ENCODE results near the gene TAX1BP1.

TAX1BP1 gene

DNA sequence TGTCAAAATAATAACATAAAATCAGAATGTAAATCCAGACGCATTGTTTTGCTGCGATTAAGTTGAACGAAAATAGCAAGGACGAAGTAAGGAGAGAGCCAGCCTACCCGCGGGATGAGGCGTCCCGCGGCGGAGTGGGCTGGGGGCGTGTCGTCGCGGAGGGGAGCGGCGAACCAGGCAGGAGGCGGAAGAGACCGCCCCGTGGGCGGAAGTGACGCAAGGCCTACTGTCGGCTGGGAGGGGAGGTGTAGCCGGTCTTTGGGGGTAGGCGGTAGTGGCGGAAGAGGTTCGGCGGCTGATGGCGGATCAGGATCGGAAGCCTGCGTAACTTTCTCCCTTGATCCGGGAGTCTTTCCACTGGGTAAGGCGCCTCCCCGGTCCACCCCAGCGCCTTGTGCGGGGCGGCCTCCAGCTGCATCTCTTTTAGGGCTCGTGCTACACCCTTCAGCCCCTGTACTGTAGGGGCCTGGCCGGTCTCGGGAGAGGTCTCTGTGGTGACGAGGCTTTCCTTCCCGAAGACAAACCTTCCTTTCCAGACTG, at the start of gene TAX1BP1:
TSS of gene TAX1BP1 (plus strand) at position 254 of the 540 bp plus-strand sequence. CDS start 8,363 bp downstream, outside the sequence.
- DNase-seq = peak; percentile 94 to 95

DNA sequence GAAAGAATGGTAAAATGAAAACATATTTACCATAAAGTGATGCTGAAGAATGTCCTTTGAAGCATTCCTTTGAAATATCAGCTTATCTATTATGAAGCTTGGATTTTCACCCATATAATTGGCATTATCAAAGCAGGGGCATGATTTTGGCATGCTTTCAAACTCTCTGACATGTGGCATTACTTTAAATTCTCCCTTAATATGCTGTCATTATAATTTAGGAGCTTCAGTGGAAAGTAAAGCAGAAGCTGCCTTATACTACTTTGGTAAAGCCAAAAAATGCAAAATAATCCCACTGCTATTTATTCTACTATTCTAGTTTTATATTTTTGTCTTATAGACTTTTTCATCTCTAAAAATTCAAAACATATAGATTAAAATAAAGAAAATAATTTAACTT, 49.3 kb upstream of the TAX1BP1 start:
- no peak for DNase-seq

DNA sequence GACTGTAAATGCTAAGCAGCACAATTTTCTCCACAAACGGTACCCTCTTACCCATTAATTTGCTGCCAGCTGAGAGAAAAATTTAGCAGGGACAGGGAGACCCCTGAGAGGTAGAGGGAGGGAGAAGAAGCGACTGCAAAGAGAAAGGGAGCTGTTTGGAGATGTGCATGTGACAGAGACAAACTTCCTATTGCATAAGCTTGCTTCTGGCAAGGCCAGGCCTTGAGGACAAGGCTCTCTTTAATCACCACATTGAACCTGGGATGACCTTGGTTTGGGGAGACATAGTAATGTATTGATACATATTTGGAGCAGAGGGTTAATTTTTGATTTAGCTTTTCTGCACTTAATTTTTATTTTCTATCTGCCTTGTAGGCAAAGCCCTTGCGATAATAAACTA, 46.2 kb upstream of the TAX1BP1 start:
- DNase-seq = no peak

DNA sequence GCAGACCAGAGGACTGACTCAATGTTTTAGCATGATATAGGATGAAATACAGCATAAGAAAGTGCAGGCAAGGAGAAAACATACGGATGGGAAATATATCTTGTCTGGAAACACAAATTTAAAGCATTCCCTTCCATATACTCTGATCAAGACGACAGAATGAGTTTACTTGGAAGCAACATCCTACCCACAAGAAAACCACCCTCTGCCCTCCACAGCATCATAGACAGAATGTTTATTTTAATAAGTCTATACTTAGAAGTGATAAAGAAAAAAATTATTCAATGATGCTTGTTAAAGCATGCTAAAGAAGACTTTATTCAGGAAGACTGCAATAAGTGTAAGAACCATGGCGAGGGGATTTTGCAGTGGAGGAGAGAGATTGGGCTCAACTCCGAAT, 44.9 kb upstream of the TAX1BP1 start:
- DNase-seq = no peak

DNA sequence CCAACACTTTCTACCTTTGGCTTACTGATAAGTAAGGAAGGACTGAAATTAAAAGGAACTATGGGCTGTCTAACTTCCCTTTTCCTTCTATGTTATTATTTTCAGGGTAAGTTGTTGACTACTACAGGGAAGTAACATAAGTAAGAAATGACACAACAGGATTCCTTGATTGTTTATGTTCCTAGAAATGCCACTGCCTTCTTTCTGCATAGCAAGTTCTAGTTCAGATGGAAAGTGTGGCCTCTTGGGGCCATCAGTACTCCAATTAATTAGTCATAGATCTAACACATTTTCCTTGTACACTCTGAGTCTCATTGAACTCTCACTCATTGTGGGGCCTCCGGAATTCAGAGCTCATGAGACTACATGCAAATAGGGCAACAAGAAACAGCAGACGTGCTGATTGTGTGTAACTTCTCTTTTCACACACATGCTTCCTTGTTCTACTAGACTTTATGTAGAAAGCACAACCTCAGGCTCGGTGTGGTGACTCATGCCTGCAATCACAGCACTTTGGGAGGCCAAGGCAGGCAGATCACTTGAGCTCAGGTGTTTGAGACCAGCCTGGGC, 42.0 kb upstream of the TAX1BP1 start:
- peak; percentile 2 to 57 for DNase-seq

DNA sequence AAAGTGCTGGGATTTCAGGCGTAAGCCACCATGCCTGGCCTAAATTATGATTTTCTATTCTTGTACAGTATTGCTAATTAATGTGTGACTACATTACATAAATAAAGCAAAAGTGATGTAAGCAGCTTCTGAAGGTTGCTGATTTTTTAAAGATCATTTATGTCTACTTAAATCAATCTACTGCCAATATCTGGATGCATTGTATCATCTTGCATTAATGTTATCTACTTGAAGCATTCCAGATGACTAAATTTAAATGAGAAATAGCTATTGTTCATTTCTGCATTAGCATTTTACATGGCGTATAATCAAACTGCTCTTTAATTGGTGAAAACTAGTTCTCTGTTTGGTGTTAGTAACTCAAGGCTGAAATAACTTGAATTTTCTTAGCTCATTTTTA, 40.2 kb upstream of the TAX1BP1 start:
- no peak for DNase-seq

DNA sequence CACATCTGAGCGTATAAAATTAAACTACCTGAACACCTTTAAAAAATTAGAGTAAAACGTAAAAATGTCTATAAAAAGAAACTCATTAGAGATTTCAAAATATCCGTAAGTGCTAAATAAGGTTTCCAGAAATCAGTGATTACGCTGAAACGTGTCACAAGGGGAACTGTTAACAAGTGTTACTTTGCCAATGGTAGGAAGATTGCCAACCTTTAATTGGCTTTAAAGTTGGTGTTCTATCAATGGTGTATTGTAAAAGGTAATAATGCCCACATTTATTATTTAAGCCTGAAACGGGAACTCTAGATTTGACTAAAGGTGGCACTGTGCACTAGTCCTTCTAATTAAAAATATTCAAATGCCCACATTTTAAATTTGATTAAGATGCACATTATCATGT, 39.5 kb upstream of the TAX1BP1 start:
- DNase-seq = no peak

DNA sequence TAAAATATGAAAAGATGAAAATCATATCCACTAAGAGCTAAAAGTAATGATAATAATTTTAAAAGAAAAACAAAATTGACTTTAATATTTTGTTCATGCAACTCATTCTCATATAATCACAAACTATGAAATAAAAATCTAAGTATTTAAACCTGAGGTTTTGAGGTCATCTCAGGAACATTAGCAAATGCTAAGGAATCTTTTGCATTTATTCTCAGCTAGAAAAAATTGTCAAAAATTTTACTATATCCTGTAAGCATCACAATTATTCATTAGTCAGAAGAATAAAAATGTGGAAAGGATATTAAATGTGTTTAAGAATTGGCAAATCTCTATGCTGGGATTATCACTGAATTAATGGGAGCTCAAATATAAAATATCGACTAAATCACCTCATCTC, 36.8 kb upstream of the TAX1BP1 start:
- no peak for DNase-seq

DNA sequence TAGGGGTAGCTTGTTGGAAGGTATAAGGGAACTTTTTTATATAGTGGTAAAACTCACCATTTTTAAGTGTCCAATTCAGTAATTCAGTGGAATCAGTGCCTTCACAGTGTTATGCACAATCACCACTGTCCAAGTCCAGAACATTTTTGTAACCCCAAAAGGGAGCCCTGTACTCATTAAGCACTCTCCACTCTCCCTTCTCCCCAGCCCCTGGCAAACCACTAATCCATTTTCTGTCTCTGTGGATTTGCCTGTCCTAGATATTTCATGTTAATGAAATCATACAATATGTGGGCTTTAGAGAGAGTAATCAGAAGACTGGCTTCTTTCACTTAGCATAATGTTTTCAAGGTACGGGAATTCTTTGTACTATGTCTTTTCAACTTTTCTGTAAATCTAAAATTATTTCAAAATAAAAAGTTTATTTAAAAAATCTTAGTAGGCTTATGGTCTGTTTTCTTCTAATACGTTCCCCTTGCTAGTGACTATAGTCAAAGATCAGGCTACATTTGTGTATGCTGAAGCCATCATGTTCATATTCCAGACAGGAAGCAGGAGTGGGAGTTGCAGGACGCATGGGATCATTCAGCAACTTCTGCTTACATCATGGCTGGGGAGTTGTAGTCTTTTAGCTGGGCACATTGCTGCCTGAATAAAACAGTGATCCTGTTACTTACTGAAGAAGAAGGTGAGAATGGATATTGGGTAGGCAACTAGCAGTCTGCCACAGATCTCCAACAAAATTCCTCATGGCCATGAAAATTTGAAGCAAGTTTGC, 35.4 kb upstream of the TAX1BP1 start:
- no peak for DNase-seq

DNA sequence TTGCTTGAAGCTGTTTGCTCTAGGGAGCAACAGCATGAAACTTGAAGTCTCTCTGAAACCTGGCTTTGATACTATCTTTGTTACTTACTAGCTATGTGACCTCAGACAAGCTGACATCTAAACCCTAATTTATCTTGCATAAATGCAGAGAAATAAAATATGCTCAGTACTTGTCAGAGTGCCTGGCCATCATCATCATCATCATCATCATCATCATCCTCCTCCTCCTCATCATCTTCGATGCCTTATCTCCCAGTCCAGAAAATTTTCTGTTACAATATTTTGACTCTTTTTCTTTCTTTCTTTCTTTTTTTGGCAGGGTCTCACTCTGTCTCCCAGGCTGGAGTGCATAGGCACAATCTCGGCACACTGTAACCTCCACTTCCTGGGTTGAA, 34.8 kb upstream of the TAX1BP1 start:
- no peak for DNase-seq

DNA sequence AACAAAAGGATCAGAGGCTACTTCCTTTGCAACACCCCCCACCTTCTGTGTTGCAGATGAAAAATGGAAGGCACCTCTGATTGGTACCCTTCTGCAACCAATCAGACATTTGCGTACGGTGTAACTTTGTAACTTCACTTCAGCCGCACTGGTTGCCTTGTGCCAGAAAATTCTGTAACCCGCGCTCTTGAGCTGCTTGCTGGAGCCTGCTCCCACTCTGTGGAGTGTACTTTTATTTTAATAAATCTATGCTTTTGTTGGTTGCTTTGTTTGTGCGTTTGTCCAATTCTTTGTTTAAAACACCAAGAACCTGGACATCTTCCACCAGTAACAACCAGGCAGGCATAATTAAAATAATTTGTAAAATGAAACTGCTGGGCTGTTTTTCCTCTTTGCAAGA, 31.5 kb upstream of the TAX1BP1 start:
- no peak for DNase-seq

DNA sequence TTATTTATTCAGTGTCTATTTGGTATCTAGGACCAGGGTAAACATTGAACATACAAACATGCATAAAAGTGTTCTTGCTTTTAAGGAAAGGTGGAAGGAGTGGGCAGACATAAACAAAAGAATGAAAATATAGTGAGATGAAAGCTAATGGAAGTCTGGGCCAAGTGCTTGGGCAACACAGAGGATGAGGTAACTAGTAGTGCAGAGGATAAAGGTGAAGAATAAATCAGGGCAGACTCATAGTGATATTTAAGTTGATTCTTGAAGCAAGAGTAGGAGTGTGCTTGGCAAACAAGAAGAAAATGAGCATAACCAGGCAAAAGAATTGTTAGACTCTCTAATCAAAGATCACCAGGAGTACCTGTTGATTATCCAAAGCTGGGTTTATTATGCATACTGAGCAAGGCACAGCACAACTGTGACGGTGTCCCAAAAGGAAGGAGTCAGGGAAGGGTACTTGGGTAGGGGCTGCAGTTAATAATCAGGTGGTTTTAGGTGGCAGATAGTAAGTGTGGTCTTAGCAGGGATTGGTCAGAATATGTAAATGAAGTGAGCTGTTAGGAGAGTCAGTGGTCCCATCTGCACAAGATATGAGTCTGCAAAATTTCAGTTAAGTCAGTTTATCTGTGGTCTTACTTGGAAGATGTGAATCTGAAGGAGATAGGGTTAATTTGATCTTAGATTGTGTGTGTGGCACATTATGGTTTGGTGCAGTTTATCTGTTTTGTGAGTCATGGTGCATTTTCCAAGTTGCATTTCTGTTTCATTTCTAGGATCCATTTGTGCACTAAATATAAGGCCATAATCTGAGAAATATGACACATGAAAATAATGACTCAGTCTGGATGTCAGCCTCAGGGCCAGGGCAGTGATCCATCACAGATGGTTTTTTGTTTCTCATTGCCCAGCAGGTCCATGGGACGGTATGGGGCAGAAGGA, 30.6 kb upstream of the TAX1BP1 start:
- no peak for DNase-seq

DNA sequence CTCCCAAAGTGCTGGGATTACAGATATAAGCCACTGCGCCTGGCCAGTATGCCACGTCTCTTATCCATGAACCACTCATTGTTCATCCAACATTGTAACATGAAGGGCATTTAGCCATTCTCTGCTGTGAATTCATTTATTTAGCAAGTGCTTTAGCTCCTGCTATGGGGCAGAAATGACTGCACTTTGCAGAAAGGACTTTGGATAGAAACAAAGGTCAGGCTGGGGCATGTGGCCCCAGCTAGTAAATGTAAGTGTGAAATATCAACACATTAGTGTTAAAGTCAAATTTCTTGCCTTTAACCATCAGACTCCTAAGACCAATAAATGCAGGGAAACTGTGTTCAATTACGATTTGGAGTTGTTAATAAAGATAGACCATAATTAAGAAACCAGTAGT, 27.7 kb upstream of the TAX1BP1 start:
- no peak for DNase-seq

DNA sequence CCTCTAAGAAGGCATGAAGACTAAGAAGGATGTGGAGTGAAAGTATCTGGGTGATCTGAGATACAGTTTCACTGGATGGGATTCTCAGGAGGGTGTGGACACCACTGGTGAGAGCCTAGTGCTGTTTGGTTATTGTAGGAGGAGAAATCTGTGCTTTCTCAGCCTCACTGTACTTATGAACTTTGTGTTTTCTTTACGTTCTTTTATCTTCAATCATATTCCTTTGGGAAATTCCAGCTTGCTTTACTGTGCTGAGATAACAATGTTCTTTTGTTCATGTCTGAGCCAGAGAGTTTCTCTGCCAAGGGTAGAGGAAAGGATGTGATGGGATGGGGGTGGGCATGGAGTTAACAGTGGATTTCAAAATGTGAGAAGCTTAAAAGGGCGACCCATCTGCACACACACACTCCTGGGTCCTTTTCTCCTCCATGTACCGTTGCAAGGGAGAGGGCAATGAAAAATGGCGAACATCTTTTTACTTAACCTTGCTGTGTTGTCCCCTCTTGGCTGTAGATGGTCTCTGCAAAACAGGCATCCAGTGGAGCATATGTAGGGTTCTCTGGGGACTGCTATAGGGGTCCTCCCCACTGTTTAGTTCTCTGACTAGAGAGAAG, 25.0 kb upstream of the TAX1BP1 start:
- no peak for DNase-seq

DNA sequence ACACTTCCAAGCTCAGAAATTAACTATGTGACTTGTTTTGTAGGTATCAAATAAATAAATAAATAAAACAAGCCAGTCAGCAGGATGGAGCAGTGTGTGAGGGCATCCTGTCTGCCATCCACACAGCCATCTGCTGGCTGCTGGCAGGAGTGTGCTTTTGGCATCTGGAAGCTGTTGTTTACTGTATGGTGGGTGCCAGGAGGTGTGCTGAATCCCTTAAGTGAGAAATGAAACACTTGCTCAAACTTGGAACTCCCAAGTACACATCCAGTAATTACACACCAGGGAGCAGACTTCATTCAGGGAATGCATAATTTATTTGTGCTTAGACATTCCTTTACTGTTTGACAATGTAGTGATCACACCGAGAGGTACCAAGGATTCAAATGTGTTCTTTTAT, 16.9 kb upstream of the TAX1BP1 start:
- no peak for DNase-seq

DNA sequence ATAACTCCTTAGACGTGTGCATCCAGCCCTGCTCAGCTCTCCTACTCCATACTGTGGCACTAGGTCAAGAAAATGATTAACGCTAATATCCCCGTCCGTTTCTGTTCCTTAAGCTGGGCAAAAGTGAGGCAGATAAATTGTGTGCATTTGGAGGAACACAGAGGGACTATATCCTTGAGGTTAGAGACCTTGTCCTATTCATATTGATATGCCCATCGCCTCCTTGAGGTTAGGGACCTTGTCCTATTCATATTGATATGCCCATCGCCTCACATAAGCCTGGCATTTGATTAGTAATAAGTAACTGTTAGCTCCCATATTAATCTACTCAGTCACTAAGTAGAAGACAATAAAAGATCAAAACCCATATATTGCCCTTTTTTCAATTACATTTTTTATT, 12.9 kb upstream of the TAX1BP1 start:
- DNase-seq = no peak

DNA sequence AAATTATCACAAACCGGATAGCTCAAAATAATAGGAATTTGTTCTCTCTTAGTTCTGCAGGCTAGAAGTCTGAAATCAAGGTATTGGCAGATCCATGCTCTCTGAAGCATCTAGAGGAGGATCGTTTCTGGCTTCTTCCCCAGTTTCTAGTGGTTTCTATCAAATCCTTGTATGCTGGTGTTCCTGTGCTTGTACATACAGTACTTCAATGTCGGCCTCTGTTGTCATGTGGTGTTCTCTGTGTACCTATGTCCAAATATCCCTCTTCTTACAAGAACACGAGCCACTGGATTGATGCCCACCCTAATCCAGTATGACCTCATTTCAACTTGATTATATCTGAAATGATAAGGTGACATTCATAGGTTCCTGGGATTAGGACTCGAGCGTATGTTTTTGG, 9.8 kb upstream of the TAX1BP1 start:
- DNase-seq = no peak

DNA sequence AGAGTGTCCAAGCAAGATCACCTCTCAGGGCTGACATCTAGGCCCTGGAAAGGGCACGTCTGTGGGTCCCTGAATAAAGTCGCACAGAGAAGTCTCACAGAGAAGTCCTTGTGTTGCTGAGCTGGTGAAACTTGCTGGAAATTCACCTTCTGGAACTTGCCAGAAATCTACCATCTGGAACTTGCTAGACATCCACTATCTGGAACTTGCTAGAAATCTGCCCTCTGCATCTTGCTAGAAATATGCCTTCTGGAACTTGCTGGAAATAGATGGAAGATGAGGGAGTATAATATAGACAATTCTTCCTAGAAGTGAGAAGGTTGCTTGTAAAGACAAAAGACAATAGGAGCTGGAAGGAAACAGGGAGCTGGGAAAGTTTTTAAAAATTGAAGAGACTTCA, 5.4 kb upstream of the TAX1BP1 start:
- no peak for DNase-seq

DNA sequence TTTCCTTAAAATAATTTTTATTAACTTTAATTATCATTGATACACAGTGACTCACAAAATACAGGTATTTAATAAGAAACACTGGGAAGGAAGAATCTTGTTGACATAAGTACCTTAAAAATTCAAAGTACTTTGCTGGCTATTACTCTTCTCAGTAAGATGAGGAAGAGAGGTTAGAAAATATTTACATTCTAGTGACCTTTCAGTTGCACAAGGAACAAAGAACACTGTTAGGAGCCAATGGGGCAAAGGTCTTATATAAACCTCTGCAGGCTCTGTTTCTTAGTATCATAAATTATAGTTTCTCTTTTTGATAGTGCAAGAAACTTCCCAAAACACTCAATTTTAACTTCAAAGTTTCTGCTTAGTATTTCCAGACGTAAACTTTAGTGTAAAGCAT, 4.8 kb upstream of the TAX1BP1 start:
- no peak for DNase-seq

DNA sequence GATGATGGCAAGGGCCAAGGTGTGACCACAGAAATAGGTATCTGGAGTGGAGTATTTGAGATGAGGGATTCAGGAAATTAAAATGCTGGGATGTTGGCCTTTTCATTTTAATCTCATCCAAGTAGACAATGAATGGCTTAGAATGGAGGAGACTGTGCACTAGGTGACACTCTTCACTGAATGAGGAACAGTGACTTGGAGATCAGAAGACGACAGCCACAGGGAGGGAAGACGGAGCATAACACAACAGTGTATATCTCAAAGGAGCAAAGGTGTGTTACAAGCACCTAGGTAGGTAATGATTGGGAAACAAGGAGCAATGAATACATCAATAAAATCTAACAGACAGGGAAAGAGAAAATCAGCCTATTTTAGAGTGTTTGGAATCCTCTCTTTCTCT, 4.1 kb upstream of the TAX1BP1 start:
- no peak for DNase-seq

DNA sequence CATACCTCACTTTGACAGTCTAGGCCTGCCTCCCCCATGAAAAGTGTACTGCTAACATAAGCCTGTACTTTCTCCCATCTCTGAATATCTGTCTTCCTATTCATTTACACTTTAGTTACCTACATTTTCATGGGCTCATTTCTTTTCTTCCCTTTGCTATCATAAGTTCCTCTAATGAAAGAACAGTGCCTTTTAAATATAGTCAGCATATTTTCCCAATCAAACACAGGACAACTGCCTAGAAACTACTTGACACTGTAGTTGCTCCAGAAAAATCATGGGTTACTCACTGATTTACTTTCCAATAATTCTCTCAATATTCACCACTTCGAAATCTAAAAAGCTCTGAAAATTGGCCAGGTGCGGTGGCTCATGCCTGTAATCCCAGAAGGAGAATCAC, 2.8 kb upstream of the TAX1BP1 start:
- DNase-seq = no peak

DNA sequence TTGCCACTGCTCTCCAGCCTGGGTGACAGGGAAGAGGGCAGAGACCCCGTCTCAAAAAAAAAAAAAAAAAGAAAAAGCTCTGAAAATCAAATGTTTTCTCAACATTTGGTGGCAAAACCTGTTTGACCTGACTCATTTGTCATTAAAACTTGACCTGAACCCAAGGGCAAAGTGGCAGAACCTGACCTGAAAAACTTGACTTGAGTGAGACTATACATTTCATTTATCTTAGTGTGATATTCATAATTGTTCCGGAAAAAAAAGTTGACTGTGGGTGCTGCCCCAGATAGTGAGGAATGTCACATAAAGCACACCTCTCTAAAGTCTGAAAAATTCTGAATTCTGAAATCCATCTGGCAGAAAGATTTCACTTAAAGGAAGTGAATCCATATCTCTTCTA, 2.3 kb upstream of the TAX1BP1 start:
- no peak for DNase-seq

DNA sequence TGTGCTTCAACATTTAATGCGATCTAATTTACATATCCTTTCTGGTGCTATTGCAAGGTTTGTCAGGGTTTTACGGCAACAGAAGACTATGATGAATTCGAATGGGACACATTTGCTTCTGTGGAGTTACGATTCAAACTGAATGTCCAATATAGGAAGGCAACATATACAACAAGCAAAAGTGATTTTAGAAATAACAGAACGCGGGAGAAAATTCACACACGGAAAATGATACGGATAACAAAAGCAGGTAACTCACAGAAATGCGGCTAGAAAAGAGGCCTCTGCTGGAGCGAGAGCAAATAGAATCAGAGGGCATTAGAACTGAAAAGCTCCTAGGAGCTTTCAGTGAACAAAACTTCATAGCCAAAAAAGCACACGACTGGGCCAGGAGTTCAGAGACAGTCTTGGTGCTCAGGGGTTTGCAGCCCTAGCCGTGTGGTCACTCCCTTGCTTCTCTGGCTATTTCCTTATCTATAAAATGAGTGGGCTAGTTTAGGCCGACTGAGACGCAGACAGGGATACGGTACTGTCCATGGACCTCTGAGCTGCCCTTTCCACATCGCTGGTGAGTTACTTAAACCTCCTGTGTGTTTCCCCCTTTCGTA, 557 bp upstream of the TAX1BP1 start:
- DNase-seq = no peak
